Tibial nerve (tissue), 4 donors: ENCODE data around the gene CDKL2.

Source experiments
- EP300 ChIP-seq, 2 donors: sonication (generic); formaldehyde crosslinking; IDR thresholded peaks; one replicate each; pipeline ENCODE4 v1.6.1; 2017; ENCODE audit warnings: antibody characterized with exemption in 2 of 2, mild to moderate bottlenecking in 1 of 2
- POLR2A ChIP-seq, 2 donors: fragments of 450-650 bp; IDR thresholded peaks; one replicate each; pipeline ENCODE4 v1.6.1; 2017; ENCODE audit warnings: antibody characterized with exemption in 2 of 2, mild to moderate bottlenecking in 2 of 2, moderate library complexity in 2 of 2
- TF ChIP-seq, protein P1 (sequence below), 5 experiments: fragments of 200-600 bp in 3 of 5; fragments of 450-650 bp in 2 of 5; sonication (generic) in 3 of 5; IDR thresholded peaks; one replicate each; pipeline ENCODE4 v1.5.1; 2016 to 2019; ENCODE audit warnings: antibody characterized with exemption in 5 of 5, mild to moderate bottlenecking in 3 of 5, moderate library complexity in 2 of 5

GRCh38 chr4:75598390-75598789, 31.9 kb downstream of the CDKL2 start:
- TF ChIP-seq, protein P1, sequence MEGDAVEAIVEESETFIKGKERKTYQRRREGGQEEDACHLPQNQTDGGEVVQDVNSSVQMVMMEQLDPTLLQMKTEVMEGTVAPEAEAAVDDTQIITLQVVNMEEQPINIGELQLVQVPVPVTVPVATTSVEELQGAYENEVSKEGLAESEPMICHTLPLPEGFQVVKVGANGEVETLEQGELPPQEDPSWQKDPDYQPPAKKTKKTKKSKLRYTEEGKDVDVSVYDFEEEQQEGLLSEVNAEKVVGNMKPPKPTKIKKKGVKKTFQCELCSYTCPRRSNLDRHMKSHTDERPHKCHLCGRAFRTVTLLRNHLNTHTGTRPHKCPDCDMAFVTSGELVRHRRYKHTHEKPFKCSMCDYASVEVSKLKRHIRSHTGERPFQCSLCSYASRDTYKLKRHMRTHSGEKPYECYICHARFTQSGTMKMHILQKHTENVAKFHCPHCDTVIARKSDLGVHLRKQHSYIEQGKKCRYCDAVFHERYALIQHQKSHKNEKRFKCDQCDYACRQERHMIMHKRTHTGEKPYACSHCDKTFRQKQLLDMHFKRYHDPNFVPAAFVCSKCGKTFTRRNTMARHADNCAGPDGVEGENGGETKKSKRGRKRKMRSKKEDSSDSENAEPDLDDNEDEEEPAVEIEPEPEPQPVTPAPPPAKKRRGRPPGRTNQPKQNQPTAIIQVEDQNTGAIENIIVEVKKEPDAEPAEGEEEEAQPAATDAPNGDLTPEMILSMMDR (IDR thresholded peaks at IDR 0.05): no peak
- no peak for TF ChIP-seq POLR2A (IDR thresholded peaks at IDR 0.05)
- no peak for TF ChIP-seq EP300 (IDR thresholded peaks at IDR 0.05)
